ENCODE measurements around the gene ARHGDIG. TPM values are rescaled to one million over a fixed set of nuclear protein-coding genes. Genes with fewer than 3 reads are reported as not detected.

ARHGDIG gene
- total and polyA plus RNA-seq, 9 of the 15 experiments (the other 6 are each of a cell fraction or from before 2014, with no cell fraction given) = 0.36 to 2.5 (median 0.64) TPM; not detected in 2

DNA sequence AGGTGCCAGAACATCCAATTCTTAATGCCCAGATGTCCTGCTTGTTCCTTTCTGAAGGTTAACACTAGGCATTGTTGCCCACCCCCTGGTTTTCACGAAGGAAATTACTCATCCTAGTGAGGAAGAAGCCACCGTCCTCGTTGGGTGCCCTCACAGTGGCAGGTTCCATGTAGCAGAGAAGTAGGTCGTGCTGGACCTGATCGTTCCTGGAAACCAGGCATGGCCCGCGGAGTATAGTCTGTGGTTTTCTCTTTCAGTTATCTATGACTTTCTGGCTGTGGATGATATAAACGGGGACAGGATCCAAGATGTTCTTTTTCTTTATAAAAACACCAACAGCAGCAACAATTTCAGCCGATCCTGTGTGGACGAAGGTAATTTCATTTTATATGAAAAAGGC lies 21.2 kb upstream of the ARHGDIG start (continued):
- no peak for TF ChIP-seq HOMEZ (CRISPR knock-in tag; IDR thresholded peaks at IDR 0.05)

DNA sequence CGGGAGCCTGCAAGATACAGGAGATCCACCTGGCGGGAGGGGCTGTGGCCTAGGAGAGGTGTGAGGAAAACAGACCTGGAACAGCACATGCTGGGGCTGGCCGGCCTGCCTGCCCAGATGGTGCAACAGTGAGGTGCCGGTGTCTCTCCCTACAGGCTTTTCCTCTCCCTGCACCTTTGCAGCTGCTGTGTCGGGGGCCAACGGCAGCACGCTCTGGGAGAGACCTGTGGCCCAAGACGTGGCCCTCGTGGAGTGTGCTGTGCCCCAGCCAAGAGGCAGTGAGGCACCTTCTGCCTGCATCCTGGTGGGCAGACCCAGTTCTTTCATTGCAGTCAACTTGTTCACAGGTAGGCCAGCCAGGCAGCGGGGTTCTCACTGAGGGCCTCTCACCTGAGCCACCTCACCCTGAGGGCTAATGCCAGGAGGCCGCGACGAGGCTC lies 20.6 kb upstream of the ARHGDIG start:
- BruUV-seq (replicated peaks) = no TSS peak
- H3K4me1 ChIP-seq (replicated peaks in 1 of 2; ENCODE audit: control insufficient read depth in 2 of 2, insufficient read depth in 2 of 2, low read length in 2 of 2) = peaks cover 13 to 47% of the 10 kb centered on the region in 2 experiments; a peak in 4 of 5 replicates
- in situ Hi-C loops (cut with MboI) = no loop called here
- no peaks in the 10 kb centered on the region for H4K20me1 ChIP-seq (replicated peaks; ENCODE audit: control insufficient read depth, insufficient read depth, low read length)
- 74% methylated on average over 6 of the region's 13 CpGs for WGBS (ENCODE audit: insufficient coverage, low coverage, missing lambda C conversion rate)
- no peak overlapping the region for H3K4me3 ChIP-seq
- no peak for DNase-seq (ENCODE audit: extremely low read depth in 1 of 4, low spot score in 3 of 4)
- H3K9me3 ChIP-seq (replicated peaks; ENCODE audit: control insufficient read depth, insufficient read depth, low read depth, low read length) = no peaks in the 10 kb centered on the region
- peaks cover 27% of the 10 kb centered on the region; the same call in 2 of the 3 replicates for H3K36me3 ChIP-seq (ENCODE audit: control insufficient read depth, insufficient read depth, low read length)
- H2AFZ ChIP-seq (ENCODE audit: low read depth, low read length) = no peak overlapping the region
- H3K27me3 ChIP-seq (ENCODE audit: control insufficient read depth in 2 of 2, insufficient read depth in 2 of 2, low read length in 2 of 2) = no peaks in the 10 kb centered on the region
- H3K27ac ChIP-seq (ENCODE audit: extremely low read depth, low read depth, low read length) = no peak overlapping the region
- POLR2A ChIA-PET = interaction anchor here (0.9 kb wide), 1 partner anchor 11 kb away, joined by 4 read pairs; no protein-coding TSS in a partner anchor
- H3K9me1 ChIP-seq (ENCODE audit: control insufficient read depth, insufficient read depth, low read length) = peaks cover 4% of the 10 kb centered on the region
- ATAC-seq = peak; percentile 41
- no peak overlapping the region for H3K4me2 ChIP-seq (ENCODE audit: insufficient read depth, low read length)
- H3K9ac ChIP-seq (ENCODE audit: insufficient read depth in 1 of 2, low read depth in 2 of 2, low read length in 2 of 2) = peak overlapping the region in 1 of 2 experiments; percentile 77; a peak in 2 of 4 replicates
- FAIRE-seq = no peak
- no peaks in the 10 kb centered on the region for H3K79me2 ChIP-seq (ENCODE audit: control insufficient read depth, insufficient read depth, low read length)
- intact Hi-C loops (cut with micrococcal nuclease) = no loop called here
- CTCF ChIA-PET (ENCODE audit: low intra/inter-chr PET ratio) = no interaction called here
- TF ChIP-seq BRD4 (IDR thresholded peaks at IDR 0.05) = no peak
- no peak for TF ChIP-seq MXI1 (IDR thresholded peaks at IDR 0.05; ENCODE audit: low read depth, low read length)
- TF ChIP-seq SRF (CRISPR knock-in tag; IDR thresholded peaks at IDR 0.05) = no peak
- no peak for TF ChIP-seq SOX6 (IDR thresholded peaks at IDR 0.05)
- TF ChIP-seq ATF6 (CRISPR knock-in tag; IDR thresholded peaks at IDR 0.05) = no peak
- TF ChIP-seq WHSC1 (IDR thresholded peaks at IDR 0.05; ENCODE audit: low read length) = no peak
- TF ChIP-seq E2F6 (IDR thresholded peaks at IDR 0.05; ENCODE audit: borderline replicate concordance in 1 of 2, extremely low read depth in 1 of 2, insufficient read depth in 1 of 2, insufficient read length in 1 of 2, low read depth in 1 of 2, low read length in 1 of 2, poor library complexity in 1 of 2, severe bottlenecking in 1 of 2) = peak in 1 of 2 experiments; percentile 74
- no peak for TF ChIP-seq HBP1 (CRISPR knock-in tag; IDR thresholded peaks at IDR 0.05)
- no peak for TF ChIP-seq TFAM (CRISPR knock-in tag; conservative IDR thresholded peaks at IDR 0.05)
- TF ChIP-seq ZNF316 (IDR thresholded peaks at IDR 0.05) = no peak
- 0 out of 2 replicates have a peak, but pooled peaks have one; percentile 11 for TF ChIP-seq POLR2G (IDR thresholded peaks at IDR 0.05; ENCODE audit: low read depth, low read length)
- TF ChIP-seq CBX2 (IDR thresholded peaks at IDR 0.05; ENCODE audit: insufficient read depth, low read length, poor library complexity, severe bottlenecking) = no peak
- TF ChIP-seq POU5F1 (IDR thresholded peaks at IDR 0.05; ENCODE audit: borderline replicate concordance, low read depth, low read length, partially characterized antibody) = no peak
